Epidermal melanocyte (primary cell): ENCODE results near the gene CFAP97.

Experiments
- DNase-seq: peaks from one replicate; pipeline ENCODE4 v3.0.0; 2011; ENCODE audit warnings: low spot score; ENCODE audit not compliant: insufficient read length

The CFAP97 gene

DNA sequence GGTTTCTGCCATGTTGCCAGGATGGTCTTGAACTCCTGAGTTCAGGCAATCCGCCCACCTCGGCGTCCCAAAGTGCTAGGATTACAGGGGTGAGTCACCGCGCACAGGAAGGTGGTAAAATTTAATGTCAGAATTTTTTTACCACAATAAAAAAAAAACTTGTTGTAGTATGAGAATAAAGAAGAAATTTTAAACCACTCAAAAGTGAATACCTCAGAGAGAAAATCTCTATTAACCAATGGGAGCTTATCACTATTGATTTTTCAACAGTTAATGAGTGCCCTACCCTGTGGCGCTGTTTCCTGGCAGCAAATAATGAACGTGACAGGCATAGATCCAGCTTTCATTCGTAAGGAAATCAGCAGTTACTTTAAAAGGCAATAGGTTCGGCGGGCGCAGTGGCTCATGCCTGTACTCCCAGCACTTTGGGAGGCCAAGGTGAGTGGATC is 93.4 kb downstream of the CFAP97 start:
- no peak for DNase-seq

DNA sequence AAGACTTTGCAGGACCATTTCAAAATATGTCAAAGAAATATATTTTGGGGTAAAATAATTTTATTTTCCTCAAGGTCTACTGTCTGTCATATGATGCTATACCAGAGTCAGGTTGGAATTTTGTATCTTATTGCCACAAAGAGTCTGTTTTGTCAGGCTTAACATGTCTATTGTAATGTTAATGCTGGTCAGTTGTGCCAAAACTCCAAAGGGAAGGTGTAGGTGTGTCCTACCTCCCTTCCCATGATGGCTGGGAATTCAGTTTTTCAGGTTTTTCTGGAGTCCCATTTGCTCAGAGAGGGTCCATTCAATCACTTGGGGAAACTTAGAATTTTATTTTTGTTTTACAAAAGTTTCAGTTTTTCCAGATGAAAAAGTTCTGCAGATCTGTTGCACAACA is 94.1 kb downstream of the CFAP97 start:
- DNase-seq: no peak
